Esophagus squamous epithelium (tissue), 5 donors: ENCODE data around the gene APBA2. TPM values are rescaled to one million over a fixed set of nuclear protein-coding genes. Genes with fewer than 3 reads are reported as not detected.

Experiments used
- DNase-seq: peaks from one replicate; lab custom pipeline; 2025; lab: John Stamatoyannopoulos, UW
- H3K27ac ChIP-seq, 4 donors: fragments of 200-600 bp; sonication (generic); one replicate each; pipeline ENCODE4 v1.5.1; 2016 to 2019; ENCODE audit warnings: mild to moderate bottlenecking in 1 of 4
- H3K27me3 ChIP-seq, 4 donors: fragments of 200-600 bp; sonication (generic); 1 replicate in 3 of 4; 2 replicates in 1 of 4; pipeline versions ENCODE4 v1.5.1 to v1.6.0; 2017 to 2021; ENCODE audit warnings: antibody characterized with exemption in 1 of 4
- H3K36me3 ChIP-seq, 3 donors: fragments of 200-600 bp; sonication (generic); one replicate each; pipeline ENCODE4 v1.5.1; 2016 to 2019
- H3K4me1 ChIP-seq, 3 donors: fragments of 200-600 bp; sonication (generic); one replicate each; pipeline ENCODE4 v1.5.1; 2017 to 2019
- H3K4me3 ChIP-seq, 4 donors: fragments of 200-600 bp; sonication (generic); 1 replicate in 3 of 4; 2 replicates in 1 of 4; pipeline ENCODE4 v1.5.1; 2016 to 2019; ENCODE audit warnings: mild to moderate bottlenecking in 2 of 4, moderate library complexity in 1 of 4
- H3K9me3 ChIP-seq, 3 donors: fragments of 200-600 bp; sonication (generic); one replicate each; pipeline ENCODE4 v1.5.1; 2016 to 2019
- CTCF ChIP-seq, 6 experiments: fragments of 450-650 bp in 4 of 6; fragments of 200-600 bp in 2 of 6; sonication (generic) in 2 of 6; IDR thresholded peaks; one replicate each; pipeline ENCODE4 v1.5.1; 2016 to 2019; ENCODE audit warnings: antibody characterized with exemption in 6 of 6, mild to moderate bottlenecking in 4 of 6, moderate library complexity in 4 of 6
- POLR2A ChIP-seq, 4 donors: fragments of 450-650 bp; IDR thresholded peaks; one replicate each; pipeline ENCODE4 v1.6.1; 2017; ENCODE audit warnings: antibody characterized with exemption in 4 of 4, mild to moderate bottlenecking in 4 of 4, moderate library complexity in 3 of 4
- WGBS, 2 donors: methylation state at CpG; one replicate each; pipeline ENCODE4 v1.1.5; 2018; 5-methylcytosine and 5-hydroxymethylcytosine counted together
- intact Hi-C: fragments of 100-400 bp; cut with DNase I; formaldehyde crosslinking; loops from one replicate; pipeline ENCODE4 v1.15.0; 2022
- total RNA-seq, 4 donors: library from RNA; depleted of rRNA; stranded (reverse); fragments of >200 nt; gene quantifications; one replicate each; pipeline ENCODE4 v1.1.0, GENCODE V29; 2016
- donor health status: DM: yes; HTN: yes; CAD: no.

APBA2 gene
- total RNA-seq, 4 donors from 2014 or later, result 0.82 to 9.9 (median 1.6) TPM

- no peak overlapping the region for H3K27ac ChIP-seq
- H3K4me1 ChIP-seq, result no peaks in the 10 kb centered on the region
- no peaks in the 10 kb centered on the region for H3K36me3 ChIP-seq
- intact Hi-C loops, result no loop called here
- no peaks in the 10 kb centered on the region for H3K27me3 ChIP-seq
- no peak for DNase-seq
- H3K9me3 ChIP-seq, result no peaks in the 10 kb centered on the region
- 83 to 96% methylated on average over 5 of the region's 5 CpGs for WGBS, 2 donors
- TF ChIP-seq CTCF (IDR thresholded peaks at IDR 0.05) (no peak), POLR2A (IDR thresholded peaks at IDR 0.05) (no peak)
- H3K4me3 ChIP-seq, result no peak overlapping the region
Measured at GRCh38 chr15:29046977-29047376, 161.2 kb downstream of the APBA2 start.

DNA sequence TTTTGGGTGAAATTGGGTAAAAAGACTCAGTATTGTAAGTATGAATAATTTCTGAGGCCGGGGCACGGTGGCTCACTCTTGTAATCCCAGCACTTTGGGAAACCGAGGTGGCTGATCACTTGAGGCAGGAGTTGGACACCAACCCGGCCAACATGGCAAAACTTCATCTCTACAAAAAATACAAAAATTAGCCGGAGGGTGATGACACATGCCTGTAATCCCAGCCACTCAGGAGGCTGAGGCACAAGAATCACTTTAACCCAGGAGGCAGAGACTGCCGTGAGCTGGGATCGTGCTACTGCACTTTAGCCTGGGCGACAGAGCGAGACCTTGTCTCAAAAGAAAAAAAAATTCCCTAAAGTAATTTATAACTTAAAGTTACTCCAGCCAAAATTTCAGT, 162.2 kb downstream of the APBA2 start:
- Histone ChIP-seq H3K4me1 (no peaks in the 10 kb centered on the region), H3K27ac (no peak overlapping the region), H3K27me3 (no peaks in the 10 kb centered on the region), H3K4me3 (no peak overlapping the region), H3K36me3 (no peaks in the 10 kb centered on the region), H3K9me3 (no peaks in the 10 kb centered on the region)
- no peak for TF ChIP-seq POLR2A (IDR thresholded peaks at IDR 0.05)
- no peak for TF ChIP-seq CTCF (IDR thresholded peaks at IDR 0.05)
- intact Hi-C loops, result no loop called here
- 77 to 80% methylated on average over 9 of the region's 9 CpGs for WGBS, 2 donors
- no peak for DNase-seq

DNA sequence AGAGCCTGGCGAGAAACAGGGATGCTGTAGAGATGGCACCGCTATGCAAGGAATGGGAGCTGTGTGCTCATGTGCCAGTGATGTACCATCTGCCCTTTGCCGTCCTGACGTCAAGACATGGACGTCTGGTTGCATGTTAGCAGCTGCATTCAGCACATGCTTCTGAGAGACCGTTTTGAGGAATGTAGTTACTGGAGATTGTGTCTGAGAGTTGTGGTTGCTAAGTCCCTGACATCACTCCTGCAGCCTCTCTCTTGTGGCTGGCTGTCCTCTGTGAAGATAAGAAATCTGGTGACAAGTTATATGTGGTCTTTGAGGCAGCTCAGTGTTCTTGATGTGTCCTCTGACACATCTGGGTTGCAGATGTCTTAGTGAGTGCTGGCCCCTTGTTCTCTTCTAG, 165.1 kb downstream of the APBA2 start:
- WGBS, 2 donors, result 59 to 60% methylated on average over 5 to 6 of the region's 6 CpGs
- no peak for DNase-seq
- no peak overlapping the region for H3K27ac ChIP-seq
- no peaks in the 10 kb centered on the region for H3K36me3 ChIP-seq
- no peak overlapping the region for H3K4me3 ChIP-seq
- no peaks in the 10 kb centered on the region for H3K9me3 ChIP-seq
- no peaks in the 10 kb centered on the region for H3K27me3 ChIP-seq
- TF ChIP-seq POLR2A (IDR thresholded peaks at IDR 0.05), result no peak
- no peak for TF ChIP-seq CTCF (IDR thresholded peaks at IDR 0.05)
- no peaks in the 10 kb centered on the region for H3K4me1 ChIP-seq
- intact Hi-C loops, result no loop called here

- intact Hi-C loops, result no loop called here
- TF ChIP-seq POLR2A (IDR thresholded peaks at IDR 0.05) (no peak), CTCF (IDR thresholded peaks at IDR 0.05) (no peak)
Measured at GRCh38 chr15:29051422-29051821, 165.6 kb downstream of the APBA2 start.

DNA sequence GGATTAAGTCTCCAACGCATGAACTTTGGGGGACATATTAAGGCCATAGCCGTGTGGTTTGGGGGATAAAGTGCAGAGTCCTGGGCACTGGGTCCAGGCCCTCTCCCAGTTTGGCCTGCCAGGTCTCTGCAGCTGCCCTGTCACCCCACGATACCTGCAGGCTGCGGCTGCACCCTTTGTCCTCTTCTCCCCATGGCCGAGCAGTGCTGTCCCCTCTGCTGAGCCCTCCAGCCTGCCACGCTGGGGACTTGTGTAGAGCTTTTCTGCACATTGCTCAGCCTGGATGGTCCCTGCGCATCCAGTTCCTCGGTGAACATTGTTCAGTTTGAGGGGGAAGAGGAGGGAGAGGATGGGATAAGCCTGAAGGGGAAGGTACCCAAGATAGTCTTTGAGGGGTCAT, 167.2 kb downstream of the APBA2 start:
- Histone ChIP-seq H3K36me3 (no peaks in the 10 kb centered on the region), H3K27me3 (no peaks in the 10 kb centered on the region), H3K27ac (no peak overlapping the region), H3K4me3 (no peak overlapping the region), H3K4me1 (no peaks in the 10 kb centered on the region), H3K9me3 (no peaks in the 10 kb centered on the region)
- no peak for DNase-seq
- 83 to 95% methylated on average over 3 to 8 of the region's 8 CpGs for whole genome bisulfite sequencing, 2 donors
- intact Hi-C loops, result no loop called here
- no peak for TF ChIP-seq CTCF (IDR thresholded peaks at IDR 0.05)
- TF ChIP-seq POLR2A (IDR thresholded peaks at IDR 0.05), result no peak

More at GRCh38 chr15:29051422-29051821, 165.6 kb downstream of the APBA2 start:
- Histone ChIP-seq H3K27me3 (no peaks in the 10 kb centered on the region), H3K9me3 (no peaks in the 10 kb centered on the region), H3K27ac (no peak overlapping the region), H3K4me1 (no peaks in the 10 kb centered on the region), H3K36me3 (no peaks in the 10 kb centered on the region), H3K4me3 (no peak overlapping the region)
- DNase-seq, result no peak
- WGBS, 2 donors, result 70 to 72% methylated on average over 5 to 6 of the region's 6 CpGs
